ENCODE data around the gene COPS7B. TPM values are rescaled to one million over a fixed set of nuclear protein-coding genes. Genes with fewer than 3 reads are reported as not detected.

COPS7B gene
- total RNA-seq, 1 donor, result 15.4 TPM

- peak; percentile 12 for DNase-seq (ENCODE audit: low read depth)
- peak overlapping the region; percentile 93 for H3K4me3 ChIP-seq (ENCODE audit: low read depth, low read length)
- TF ChIP-seq, protein P1, sequence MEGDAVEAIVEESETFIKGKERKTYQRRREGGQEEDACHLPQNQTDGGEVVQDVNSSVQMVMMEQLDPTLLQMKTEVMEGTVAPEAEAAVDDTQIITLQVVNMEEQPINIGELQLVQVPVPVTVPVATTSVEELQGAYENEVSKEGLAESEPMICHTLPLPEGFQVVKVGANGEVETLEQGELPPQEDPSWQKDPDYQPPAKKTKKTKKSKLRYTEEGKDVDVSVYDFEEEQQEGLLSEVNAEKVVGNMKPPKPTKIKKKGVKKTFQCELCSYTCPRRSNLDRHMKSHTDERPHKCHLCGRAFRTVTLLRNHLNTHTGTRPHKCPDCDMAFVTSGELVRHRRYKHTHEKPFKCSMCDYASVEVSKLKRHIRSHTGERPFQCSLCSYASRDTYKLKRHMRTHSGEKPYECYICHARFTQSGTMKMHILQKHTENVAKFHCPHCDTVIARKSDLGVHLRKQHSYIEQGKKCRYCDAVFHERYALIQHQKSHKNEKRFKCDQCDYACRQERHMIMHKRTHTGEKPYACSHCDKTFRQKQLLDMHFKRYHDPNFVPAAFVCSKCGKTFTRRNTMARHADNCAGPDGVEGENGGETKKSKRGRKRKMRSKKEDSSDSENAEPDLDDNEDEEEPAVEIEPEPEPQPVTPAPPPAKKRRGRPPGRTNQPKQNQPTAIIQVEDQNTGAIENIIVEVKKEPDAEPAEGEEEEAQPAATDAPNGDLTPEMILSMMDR (IDR thresholded peaks at IDR 0.05; ENCODE audit: insufficient read depth, low read length), result no peak
Measured at GRCh38 chr2:231780123-231780908, 5.9 kb upstream of the COPS7B start.

GRCh38 chr2:231780909-231781797, 5.1 kb upstream of the COPS7B start, which contains the start of gene PDE6D:
PDE6D (minus strand) TSS chr2:231781282; CDS start chr2:231781114, 168 bp downstream.
- DNase-seq (ENCODE audit: low read depth), result peak; percentile 99

GRCh38 chr2:231781798-231782726, 4.2 kb upstream of the COPS7B start:
- H3K4me3 ChIP-seq (ENCODE audit: low read depth, low read length), result peak overlapping the region; percentile 93
- TF ChIP-seq, protein P1 (IDR thresholded peaks at IDR 0.05; ENCODE audit: insufficient read depth, low read length), result no peak
- peak; percentile 66 for DNase-seq (ENCODE audit: low read depth)

More at GRCh38 chr2:231780909-231781797, 5.1 kb upstream of the COPS7B start, which contains the start of gene PDE6D:
- H3K4me3 ChIP-seq (ENCODE audit: low read depth, low read length), result peak within 1 kb of the TSS; percentile 93
- TF ChIP-seq, protein P1 (IDR thresholded peaks at IDR 0.05; ENCODE audit: insufficient read depth, low read length), result no peak

DNA sequence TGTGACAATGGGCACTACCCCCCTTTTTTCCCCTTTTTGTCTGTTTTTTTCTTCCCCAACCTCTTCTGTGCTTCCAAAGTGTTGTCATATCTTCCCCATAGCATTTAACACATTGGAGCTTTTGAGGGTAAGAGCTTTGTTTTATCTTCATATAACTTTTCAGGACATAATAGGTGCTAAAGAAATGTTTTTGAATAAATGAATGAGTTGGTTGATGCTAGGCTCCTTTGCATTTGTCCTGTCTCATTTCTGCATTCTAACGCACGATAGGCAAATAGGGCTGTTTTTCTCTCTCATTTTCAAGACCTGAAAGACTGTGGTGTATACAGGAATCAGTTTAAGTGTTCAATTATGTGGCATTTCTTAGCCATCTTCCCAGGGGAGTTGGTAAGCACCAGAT, 832 bp upstream of the COPS7B start:
- TF ChIP-seq, protein P1 (IDR thresholded peaks at IDR 0.05; ENCODE audit: insufficient read depth, low read length), result no peak
- no peak for DNase-seq (ENCODE audit: low read depth)
- peak overlapping the region; percentile 99 for H3K4me3 ChIP-seq (ENCODE audit: low read depth, low read length)

- TF ChIP-seq, protein P1 (IDR thresholded peaks at IDR 0.05; ENCODE audit: insufficient read depth, low read length), result no peak
- no peak for DNase-seq (ENCODE audit: low read depth)
Measured at GRCh38 chr2:231785822-231786176, 446 bp upstream of the COPS7B start.

GRCh38 chr2:231786917-231787292, 660 bp downstream of the COPS7B start:
- no peak for DNase-seq (ENCODE audit: low read depth)
- peak overlapping the region; percentile 99 for H3K4me3 ChIP-seq (ENCODE audit: low read depth, low read length)
- TF ChIP-seq, protein P1 (IDR thresholded peaks at IDR 0.05; ENCODE audit: insufficient read depth, low read length), result no peak

More at GRCh38 chr2:231785822-231786176, 446 bp upstream of the COPS7B start:
- H3K4me3 ChIP-seq (ENCODE audit: low read depth, low read length), result peak overlapping the region; percentile 99

Data from fibroblast of the aortic adventitia (primary cell).